Heart right ventricle (tissue), 16 donors: ENCODE measurements around the gene AQP12B. TPM values are rescaled to one million over a fixed set of nuclear protein-coding genes. Genes with fewer than 3 reads are reported as not detected.
"Not testable (repeated sequence)": the region's sequence is repeated elsewhere in the genome, so short reads cannot be mapped to it uniquely, and the experiment has no call there.

Source experiments
- ATAC-seq, 8 donors: fragments of 200-7000 bp; cut with Tn5 transposase; one replicate each; pipeline ENCODE4 v1.9.1; 2020; ENCODE audit warnings: mild to moderate bottlenecking in 8 of 8, moderate library complexity in 8 of 8, moderate number of reproducible peaks in 1 of 8
- DNase-seq, 2 donors: peaks; one replicate each; pipeline ENCODE4 v3.0.0-alpha.2; 2020
- H3K27ac ChIP-seq, 10 donors: fragments of 200-600 bp; sonication (generic) in 2 of 10; one replicate each; pipeline versions ENCODE4 v1.5.0 to v1.8.0; 2020 to 2022; ENCODE audit warnings: mild to moderate bottlenecking in 3 of 10
- H3K27me3 ChIP-seq, 7 donors: fragments of 200-600 bp; one replicate each; pipeline ENCODE4 v1.8.0; 2021 to 2022; ENCODE audit warnings: mild to moderate bottlenecking in 2 of 7
- H3K36me3 ChIP-seq, 9 donors: fragments of 200-600 bp; sonication (generic) in 1 of 9; one replicate each; pipeline versions ENCODE4 v1.5.0 to v1.8.0; 2020 to 2022; ENCODE audit warnings: mild to moderate bottlenecking in 2 of 9
- H3K4me1 ChIP-seq, 9 donors: fragments of 200-600 bp; sonication (generic) in 1 of 9; one replicate each; pipeline versions ENCODE4 v1.5.0 to v1.8.0; 2020 to 2022; ENCODE audit warnings: mild to moderate bottlenecking in 4 of 9
- H3K4me3 ChIP-seq, 10 donors: fragments of 200-600 bp; sonication (generic) in 2 of 10; one replicate each; pipeline versions ENCODE4 v1.5.0 to v1.8.0; 2020 to 2022; ENCODE audit warnings: mild to moderate bottlenecking in 7 of 10, moderate library complexity in 2 of 10
- H3K9me3 ChIP-seq, 11 donors: fragments of 200-600 bp in 10 of 11; sonication (generic) in 2 of 11; one replicate each; pipeline versions ENCODE4 v1.5.0 to v1.8.0; 2013 to 2022; ENCODE audit warnings: mild to moderate bottlenecking in 2 of 11, control low read depth in 1 of 11, moderate library complexity in 1 of 11
- CTCF ChIP-seq, 9 donors: fragments of 200-600 bp; sonication (generic) in 2 of 9; IDR thresholded peaks; one replicate each; pipeline versions ENCODE4 v1.5.0 to v1.8.0; 2021 to 2022; ENCODE audit warnings: antibody characterized with exemption in 9 of 9, mild to moderate bottlenecking in 5 of 9, moderate library complexity in 1 of 9
- WGBS, 2 donors: extraction: QIAGEN DNeasy Blood & Tissue Kit; methylation state at CpG; one replicate each; pipeline ENCODE4 v1.1.7; 2013; ENCODE audit warnings: inconsistent platforms in 1 of 2; 5-methylcytosine and 5-hydroxymethylcytosine counted together
- intact Hi-C, 10 donors: fragments of 100-400 bp; cut with DNase I; formaldehyde crosslinking; loops; one replicate each; pipeline versions ENCODE4 v1.11.1 to v1.14.2; 2022
- long read RNA-seq, 3 donors: library from polyadenylated mRNA; unstranded; transcript quantifications; one replicate each; pipeline ENCODE4 v2.0.0, GENCODE V29; 2020 to 2021
- polyA plus RNA-seq, 2 donors: library from polyadenylated mRNA; stranded (reverse); fragments of 200-250 nt; gene quantifications; one replicate each; pipeline ENCODE4 v1.2.3, GENCODE V29; 2013
- total RNA-seq, 10 donors: library from RNA; stranded (reverse); fragmentation: NEBNext Ultra II Directional in 3 of 10; extraction: Animal tissue kit (Norgen Biotek cat#: 25700) in 3 of 10; gene quantifications; one replicate each; pipeline versions ENCODE4 v1.2.1 to v1.2.4, GENCODE V29; 2021 to 2023
- donor health status: Arrhythmogenic right ventricular cardiomyopathy.
- donor health status: ischemic (EF 13 %, LVEDD 7.1; RV severe dilation, severe dysfunction).
- donor health status: healthy with polysubstance abuse.
- donor health status: DM: no; HTN: yes; CAD: no.
- donor health status: DM: no; HTN: no; CAD: no.
- donor health status: ischemic (EF 25% LVEDD 6.9; RV normal size, moderate dysfunction).
- donor health status: ischemic (EF 25% LVEDD 5.7; RV mildly dilated, moderate dysfunction).
- donor health status: healthy.
- donor health status: DM: yes; HTN: yes; CAD: no.
- donor health status: Ischemic cardiomyopathy.
- donor health status: ischemic (EF 35%, LVEDD 5.7; RV mildly dilated, moderate dysfunction).
- donor health status: nonischemic (EF 11% LVEDD 7.7; RV severe dilation, severe dysfunction).
- donor health status: DM: yes; HTN: yes; CAD: no.
- donor health status: PGD.
- donor health status: ischemic (EF 29% LVEDD 5.4; RV normal size, mild dysfunction).
- donor health status: nonischemic (EF 23%, LVEDD 6.1; RV moderate dilation, normal function).

Gene AQP12B
- total RNA-seq (not detected), polyA plus RNA-seq (under 1 TPM in 1 of 2 donors, not detected in 1; 0.03 TPM)
- long read RNA-seq, donor 1 = 0 reads
- long read RNA-seq, donor 2 = 0 reads
- long read RNA-seq, donor 3 = 0 reads

GRCh38 chr2:240682431-240683224 lies at the start of gene AQP12B:
AQP12B (minus strand) TSS chr2:240682885; CDS start chr2:240682837, 48 bp downstream.
- H3K4me3 ChIP-seq, intact Hi-C loops, H3K27ac ChIP-seq, H3K36me3 ChIP-seq, H3K27me3 ChIP-seq, DNase-seq, H3K9me3 ChIP-seq, H3K4me1 ChIP-seq: not testable (repeated sequence)
- 81 to 84% methylated on average over 32 to 34 of the region's 37 CpGs for WGBS, 2 donors
- peak in 1 of 8 donors; percentile 12 for ATAC-seq

GRCh38 chr2:240732184-240732583 lies 49.5 kb upstream of the AQP12B start:
- Histone ChIP-seq H3K27me3 (peaks cover 0 to 37% (median 23%) of the 10 kb centered on the region in 7 donors), H3K27ac (no peak overlapping the region), H3K9me3 (no peaks in the 10 kb centered on the region), H3K36me3 (no peaks in the 10 kb centered on the region), H3K4me1 (no peaks in the 10 kb centered on the region), H3K4me3 (no peak overlapping the region)
- ATAC-seq (no peak), DNase-seq (no peak)
- 89 to 93% methylated on average over 5 of the region's 5 CpGs for WGBS, 2 donors
- TF ChIP-seq CTCF (IDR thresholded peaks at IDR 0.05) = no peak
- intact Hi-C loops = no loop called here

- H3K4me3 ChIP-seq = no peak overlapping the region
- no peak overlapping the region for H3K27ac ChIP-seq
- ATAC-seq = peak in 1 of 8 donors; percentile 27
- TF ChIP-seq CTCF (IDR thresholded peaks at IDR 0.05) = no peak
- H3K27me3 ChIP-seq = peaks cover 0 to 32% (median 19%) of the 10 kb centered on the region in 7 donors
- no peaks in the 10 kb centered on the region for H3K4me1 ChIP-seq
- intact Hi-C loops = no loop called here
- 37 to 44% methylated on average over 9 of the region's 9 CpGs for WGBS, 2 donors
- DNase-seq = no peak
- H3K36me3 ChIP-seq = no peaks in the 10 kb centered on the region
- no peaks in the 10 kb centered on the region for H3K9me3 ChIP-seq
These were observed 48.5 kb upstream of the AQP12B start for GRCh38 chr2:240731178-240731545.

GRCh38 chr2:240730501-240731177 lies 48.0 kb upstream of the AQP12B start:
- DNase-seq (no peak), ATAC-seq (peak in 2 of 8 donors; percentile 8 to 21)
- H3K27me3 ChIP-seq = peaks cover 0 to 34% (median 16%) of the 10 kb centered on the region in 7 donors
- no peak overlapping the region for H3K27ac ChIP-seq
- 72 to 79% methylated on average over 10 of the region's 10 CpGs for WGBS, 2 donors
- intact Hi-C loops = no loop called here
- TF ChIP-seq CTCF (IDR thresholded peaks at IDR 0.05) = no peak
- H3K9me3 ChIP-seq = no peaks in the 10 kb centered on the region
- no peaks in the 10 kb centered on the region for H3K4me1 ChIP-seq
- H3K4me3 ChIP-seq = no peak overlapping the region
- no peaks in the 10 kb centered on the region for H3K36me3 ChIP-seq
